Muscle layer of colon (tissue), 2 donors: ENCODE results near the gene EMILIN3.
A peak's percentile ranks its signal among the peaks of the same experiment; 100 is the strongest.
"Not testable (repeated sequence)": the region's sequence is repeated elsewhere in the genome, so short reads cannot be mapped to it uniquely, and the experiment has no call there.

Experiments
- H3K27ac ChIP-seq: one replicate; pipeline ENCODE4 v1.7.0; 2013; ENCODE audit warnings: low read depth, mild to moderate bottlenecking, low read length, moderate library complexity
- H3K27me3 ChIP-seq, 2 donors: one replicate each; pipeline ENCODE4 v1.7.0; 2013; ENCODE audit warnings: low read length in 2 of 2, mild to moderate bottlenecking in 2 of 2; ENCODE audit not compliant: insufficient read depth in 2 of 2, control insufficient read depth in 1 of 2
- H3K36me3 ChIP-seq: one replicate; pipeline ENCODE4 v1.7.0; 2013; ENCODE audit warnings: mild to moderate bottlenecking, low read length; ENCODE audit not compliant: insufficient read depth
- H3K4me1 ChIP-seq: one replicate; pipeline ENCODE4 v1.7.0; 2013; ENCODE audit warnings: mild to moderate bottlenecking, low read length; ENCODE audit not compliant: insufficient read depth
- H3K4me3 ChIP-seq, 2 donors: one replicate each; pipeline ENCODE4 v1.7.0; 2013; ENCODE audit warnings: low read length in 2 of 2, low read depth in 1 of 2, mild to moderate bottlenecking in 1 of 2, moderate library complexity in 1 of 2
- H3K9ac ChIP-seq: one replicate; pipeline ENCODE4 v1.7.0; 2013; ENCODE audit warnings: low read length
- H3K9me3 ChIP-seq: one replicate; pipeline ENCODE4 v1.7.0; 2013; ENCODE audit warnings: mild to moderate bottlenecking, low read length
- donor health status: abdominal sarcoma.
- donor health status: Adenocarcinoma of cecum.

The EMILIN3 gene

GRCh38 chr20:41318271-41318649, 48.4 kb downstream of the EMILIN3 start:
- Histone ChIP-seq H3K27me3 (no peaks in the 10 kb centered on the region), H3K36me3 (no peaks in the 10 kb centered on the region), H3K9me3 (no peaks in the 10 kb centered on the region), H3K4me1 (peaks cover 21% of the 10 kb centered on the region), H3K4me3 (no peak overlapping the region), H3K9ac (peak overlapping the region; percentile 4), H3K27ac (peak overlapping the region; percentile 45)

GRCh38 chr20:41317546-41318270, 48.9 kb downstream of the EMILIN3 start, which contains the start of gene ZHX3:
Gene ZHX3, minus strand, starts transcription at chr20:41317731. Its CDS starts 112,815 bp downstream, at chr20:41204916.
- H3K9ac ChIP-seq: peak within 1 kb of the TSS; percentile 30
- H3K36me3 ChIP-seq: no peaks in the 10 kb centered on the region
- peak within 1 kb of the TSS; percentile 85 for H3K27ac ChIP-seq
- no peaks in the 10 kb centered on the region for H3K27me3 ChIP-seq
- H3K4me3 ChIP-seq: peak within 1 kb of the TSS; percentile 67 to 71
- peaks cover 21% of the 10 kb centered on the region for H3K4me1 ChIP-seq
- no peaks in the 10 kb centered on the region for H3K9me3 ChIP-seq

GRCh38 chr20:41316602-41317545, 49.7 kb downstream of the EMILIN3 start:
- Histone ChIP-seq H3K9ac (peak overlapping the region; percentile 30), H3K9me3 (no peaks in the 10 kb centered on the region), H3K4me3 (peak overlapping the region; percentile 67 to 71), H3K27ac (peak overlapping the region; percentile 85), H3K4me1 (peaks cover 21% of the 10 kb centered on the region), H3K27me3 (no peaks in the 10 kb centered on the region), H3K36me3 (no peaks in the 10 kb centered on the region)

- no peaks in the 10 kb centered on the region for H3K27me3 ChIP-seq
- peak overlapping the region in 1 of 2 donors; percentile 71 for H3K4me3 ChIP-seq
- no peak overlapping the region for H3K9ac ChIP-seq
- peak overlapping the region; percentile 85 for H3K27ac ChIP-seq
- H3K9me3 ChIP-seq: no peaks in the 10 kb centered on the region
- no peaks in the 10 kb centered on the region for H3K36me3 ChIP-seq
- H3K4me1 ChIP-seq: peaks cover 21% of the 10 kb centered on the region
Observed at GRCh38 chr20:41316051-41316450, 50.6 kb downstream of the EMILIN3 start.

GRCh38 chr20:41314386-41314785, 52.2 kb downstream of the EMILIN3 start:
- H3K36me3 ChIP-seq: no peaks in the 10 kb centered on the region
- peaks cover 29% of the 10 kb centered on the region for H3K4me1 ChIP-seq
- no peaks in the 10 kb centered on the region for H3K27me3 ChIP-seq
- H3K9ac ChIP-seq: no peak overlapping the region
- no peak overlapping the region for H3K4me3 ChIP-seq
- no peaks in the 10 kb centered on the region for H3K9me3 ChIP-seq
- H3K27ac ChIP-seq: peak overlapping the region; percentile 27

- not testable (repeated sequence) for H3K9me3 ChIP-seq, H3K36me3 ChIP-seq, H3K4me3 ChIP-seq, H3K27me3 ChIP-seq, H3K27ac ChIP-seq, H3K9ac ChIP-seq
- H3K4me1 ChIP-seq: peaks cover 39% of the 10 kb centered on the region
Observed at GRCh38 chr20:41312009-41312408, 54.6 kb downstream of the EMILIN3 start.
